Endothelial cell (in vitro differentiated cells): Measurements from ENCODE around the gene ASCL2. TPM values are rescaled to one million over a fixed set of nuclear protein-coding genes. Genes with fewer than 3 reads are reported as not detected.

Experiments
- DNase-seq: peaks from one replicate; pipeline ENCODE4 v3.0.0; 2021; ENCODE audit warnings: low spot score
- H3K27ac Mint-ChIP-seq: one replicate; pipeline ENCODE4 v1.8.0; 2021; ENCODE audit warnings: mixed read lengths, inconsistent platforms; ENCODE audit not compliant: unreplicated experiment
- H3K27me3 Mint-ChIP-seq: one replicate; pipeline ENCODE4 v1.8.0; 2021; ENCODE audit warnings: mild to moderate bottlenecking, moderate library complexity, mixed read lengths, inconsistent platforms; ENCODE audit not compliant: unreplicated experiment
- H3K36me3 Mint-ChIP-seq: one replicate; pipeline ENCODE4 v1.8.0; 2021; ENCODE audit warnings: mild to moderate bottlenecking, low read depth, mixed read lengths, inconsistent platforms; ENCODE audit not compliant: unreplicated experiment
- H3K4me1 Mint-ChIP-seq: one replicate; pipeline ENCODE4 v1.8.0; 2021; ENCODE audit warnings: mild to moderate bottlenecking, mixed read lengths, inconsistent platforms; ENCODE audit not compliant: unreplicated experiment
- H3K4me3 Mint-ChIP-seq: one replicate; pipeline ENCODE4 v1.8.0; 2021; ENCODE audit warnings: mild to moderate bottlenecking, mixed read lengths, inconsistent platforms; ENCODE audit not compliant: unreplicated experiment
- H3K9me3 Mint-ChIP-seq: one replicate; pipeline ENCODE4 v1.8.0; 2021; ENCODE audit warnings: mixed read lengths, inconsistent platforms; ENCODE audit not compliant: unreplicated experiment
- total RNA-seq: library from RNA; stranded (reverse); fragmentation: NEBNext Ultra II Directional; extraction: Animal tissue kit (Norgen Biotek cat#: 25700); gene quantifications from one replicate; pipeline ENCODE4 v1.2.1, GENCODE V29; 2021; ENCODE audit not compliant: unreplicated experiment
- TF ChIP-seq, protein P1 (sequence below): fragments of 200-600 bp; sonication (generic); IDR thresholded peaks from one replicate; pipeline ENCODE4 v1.5.0; 2021; ENCODE audit warnings: antibody characterized with exemption; ENCODE audit not compliant: unreplicated experiment

The ASCL2 gene
- total RNA-seq, 1 donor from 2014 or later: not detected

GRCh38 chr11:2317354-2318050, 47.1 kb upstream of the ASCL2 start:
- H3K4me3 Mint-ChIP-seq: no peak overlapping the region
- no peak overlapping the region for H3K27ac Mint-ChIP-seq
- peaks cover 1% of the 10 kb centered on the region for H3K27me3 Mint-ChIP-seq
- H3K9me3 Mint-ChIP-seq: no peaks in the 10 kb centered on the region
- TF ChIP-seq, protein P1, sequence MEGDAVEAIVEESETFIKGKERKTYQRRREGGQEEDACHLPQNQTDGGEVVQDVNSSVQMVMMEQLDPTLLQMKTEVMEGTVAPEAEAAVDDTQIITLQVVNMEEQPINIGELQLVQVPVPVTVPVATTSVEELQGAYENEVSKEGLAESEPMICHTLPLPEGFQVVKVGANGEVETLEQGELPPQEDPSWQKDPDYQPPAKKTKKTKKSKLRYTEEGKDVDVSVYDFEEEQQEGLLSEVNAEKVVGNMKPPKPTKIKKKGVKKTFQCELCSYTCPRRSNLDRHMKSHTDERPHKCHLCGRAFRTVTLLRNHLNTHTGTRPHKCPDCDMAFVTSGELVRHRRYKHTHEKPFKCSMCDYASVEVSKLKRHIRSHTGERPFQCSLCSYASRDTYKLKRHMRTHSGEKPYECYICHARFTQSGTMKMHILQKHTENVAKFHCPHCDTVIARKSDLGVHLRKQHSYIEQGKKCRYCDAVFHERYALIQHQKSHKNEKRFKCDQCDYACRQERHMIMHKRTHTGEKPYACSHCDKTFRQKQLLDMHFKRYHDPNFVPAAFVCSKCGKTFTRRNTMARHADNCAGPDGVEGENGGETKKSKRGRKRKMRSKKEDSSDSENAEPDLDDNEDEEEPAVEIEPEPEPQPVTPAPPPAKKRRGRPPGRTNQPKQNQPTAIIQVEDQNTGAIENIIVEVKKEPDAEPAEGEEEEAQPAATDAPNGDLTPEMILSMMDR: no peak
- H3K36me3 Mint-ChIP-seq: no peaks in the 10 kb centered on the region
- no peak for DNase-seq
- H3K4me1 Mint-ChIP-seq: no peaks in the 10 kb centered on the region

- no peaks in the 10 kb centered on the region for H3K4me1 Mint-ChIP-seq
- DNase-seq: no peak
- H3K27me3 Mint-ChIP-seq: no peaks in the 10 kb centered on the region
- no peak overlapping the region for H3K4me3 Mint-ChIP-seq
- H3K36me3 Mint-ChIP-seq: no peaks in the 10 kb centered on the region
- TF ChIP-seq, protein P1: no peak
- H3K27ac Mint-ChIP-seq: no peak overlapping the region
- no peaks in the 10 kb centered on the region for H3K9me3 Mint-ChIP-seq
Observed at GRCh38 chr11:2316963-2317244, 46.5 kb upstream of the ASCL2 start.

- Mint-ChIP-seq H3K4me3 (no peak overlapping the region), H3K9me3 (no peaks in the 10 kb centered on the region), H3K27ac (no peak overlapping the region), H3K27me3 (no peaks in the 10 kb centered on the region), H3K4me1 (no peaks in the 10 kb centered on the region), H3K36me3 (no peaks in the 10 kb centered on the region)
- DNase-seq: no peak
- TF ChIP-seq, protein P1: no peak
Observed at GRCh38 chr11:2316169-2316962, 46.0 kb upstream of the ASCL2 start.

DNA sequence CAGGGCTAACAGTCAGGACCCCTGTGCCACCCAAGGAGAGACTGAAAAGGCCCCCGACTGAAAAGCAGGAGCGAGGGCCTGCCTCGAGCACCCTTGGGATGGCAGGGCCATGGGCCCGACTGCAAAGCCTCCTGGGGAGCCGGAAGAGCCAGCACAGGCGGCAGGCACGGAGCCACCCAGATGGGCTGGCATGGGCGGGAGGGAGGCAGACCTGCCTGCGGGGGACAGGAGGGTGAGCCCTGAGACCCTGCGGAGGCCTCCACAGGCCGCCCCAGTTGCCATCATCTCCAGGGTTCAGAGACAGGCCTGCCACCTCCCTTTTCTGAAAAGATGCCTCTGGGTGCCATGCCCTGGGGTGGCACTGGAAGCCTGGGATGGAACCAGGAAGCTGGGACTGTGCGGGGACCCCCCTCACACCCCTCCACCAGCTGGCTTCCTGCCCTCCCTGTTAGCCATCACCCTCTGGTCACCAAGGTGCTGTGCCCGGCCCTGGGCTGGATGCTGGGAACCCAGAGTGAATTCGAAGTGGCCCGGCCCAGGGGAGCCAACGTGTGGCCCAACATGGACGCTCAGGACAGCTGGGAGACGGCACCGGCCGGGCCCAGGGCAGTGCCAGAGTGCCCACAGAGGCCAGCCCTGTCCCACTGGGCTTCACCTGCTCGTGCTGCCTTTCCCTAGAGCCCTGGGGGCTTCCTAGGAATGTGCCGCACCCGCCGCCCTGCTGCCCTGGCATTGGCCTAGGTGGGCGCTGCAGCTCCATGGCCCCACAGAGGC, 45.2 kb upstream of the ASCL2 start:
- H3K4me3 Mint-ChIP-seq: no peak overlapping the region
- TF ChIP-seq, protein P1: no peak
- no peaks in the 10 kb centered on the region for H3K4me1 Mint-ChIP-seq
- no peaks in the 10 kb centered on the region for H3K27me3 Mint-ChIP-seq
- H3K27ac Mint-ChIP-seq: no peak overlapping the region
- no peaks in the 10 kb centered on the region for H3K9me3 Mint-ChIP-seq
- H3K36me3 Mint-ChIP-seq: no peaks in the 10 kb centered on the region
- DNase-seq: no peak
